ENCODE data around the gene TOM1L2. TPM values are rescaled to one million over a fixed set of nuclear protein-coding genes. Genes with fewer than 3 reads are reported as not detected.

The TOM1L2 gene
- total and polyA plus RNA-seq, 2 of the 4 experiments (the other 2 are of a cell fraction) = 34.4 to 51.7 TPM

DNA sequence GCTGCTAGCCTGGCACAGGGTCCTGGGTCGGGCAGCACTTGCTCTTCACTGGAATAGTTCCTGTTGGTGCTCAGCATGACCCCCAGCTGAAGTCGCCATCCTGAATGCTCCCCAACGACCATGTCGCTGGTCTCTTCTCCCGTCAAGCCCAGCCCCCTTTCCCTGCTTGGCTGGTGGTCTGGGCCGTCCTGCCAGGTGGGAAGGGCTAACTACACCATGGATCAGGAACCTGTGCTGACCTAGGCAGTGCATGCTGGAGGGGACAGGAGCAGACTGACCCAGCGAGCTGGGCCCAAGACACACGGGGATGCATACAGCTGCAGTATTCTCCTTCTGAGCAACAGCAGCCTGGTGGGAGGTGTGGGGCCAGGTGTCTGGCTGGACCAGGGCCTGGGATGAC is 126.2 kb downstream of the TOM1L2 start:
- Histone ChIP-seq H2AK9ac (replicated peaks; ENCODE audit: low read depth, low read length, poor library complexity) (no peak overlapping the region), H3K36me3 (ENCODE audit: control insufficient read depth, insufficient read depth, low read length) (peaks cover 11% of the 10 kb centered on the region; the same call in 1 of the 2 replicates), H3K9me1 (ENCODE audit: insufficient read depth, low read length) (peaks cover 10% of the 10 kb centered on the region), H2BK20ac (ENCODE audit: low read depth, low read length) (no peak overlapping the region), H4K91ac (ENCODE audit: insufficient read depth, low read depth, low read length) (no peak overlapping the region), H4K5ac (ENCODE audit: low read depth, low read length) (no peak overlapping the region), H4K8ac (ENCODE audit: low read depth in 2 of 2, low read length in 2 of 2) (no peak overlapping the region), H2AK5ac (ENCODE audit: low read depth, low read length) (no peak overlapping the region), H3K79me1 (ENCODE audit: low read depth in 1 of 2, low read length in 2 of 2) (no peaks in the 10 kb centered on the region), H3K4ac (ENCODE audit: low read depth, low read length) (no peak overlapping the region), H3K4me2 (ENCODE audit: low read depth, low read length) (no peak overlapping the region), H2AFZ (replicated peaks; ENCODE audit: low read length, poor library complexity) (no peak overlapping the region), H3K4me1 (ENCODE audit: control insufficient read depth, insufficient read depth, low read length) (peaks cover 9% of the 10 kb centered on the region), H3K27ac (ENCODE audit: insufficient read depth, low read length) (no peak overlapping the region), H3K27me3 (ENCODE audit: control insufficient read depth, insufficient read depth, low read length) (no peaks in the 10 kb centered on the region), H4K20me1 (ENCODE audit: insufficient read depth, low read length) (no peaks in the 10 kb centered on the region), H2BK5ac (ENCODE audit: low read depth, low read length, poor library complexity, severe bottlenecking) (no peak overlapping the region), H3K23ac (ENCODE audit: low read depth, low read length) (no peak overlapping the region), H3K4me3 (ENCODE audit: insufficient read depth, low read depth, low read length) (no peak overlapping the region), H2BK120ac (ENCODE audit: low read depth, low read length) (no peak overlapping the region), H3K18ac (ENCODE audit: low read depth, low read length) (no peak overlapping the region), H3K14ac (replicated peaks; ENCODE audit: low read depth, low read length) (no peak overlapping the region), H3K9me3 (ENCODE audit: control insufficient read depth, insufficient read depth, low read length) (no peaks in the 10 kb centered on the region), H3K9ac (ENCODE audit: low read depth, low read length) (no peak overlapping the region), H2BK15ac (ENCODE audit: low read depth, low read length) (no peak overlapping the region), H3K56ac (ENCODE audit: extremely low read depth, insufficient read depth, low read length) (no peak overlapping the region)
- no TSS peak for BruUV-seq (replicated peaks)
- ChIA-PET POLR2A (ENCODE audit: unreplicated experiment) (no interaction called here), CTCF (no interaction called here)
- no peak for DNase-seq
- dilution Hi-C loops (cut with HindIII; ENCODE audit: low sequenced_read_pairs, unreplicated experiment) = no loop called here
- in situ Hi-C loops (cut with MboI; ENCODE audit: low sequenced_read_pairs) = no loop called here
- intact Hi-C loops (cut with micrococcal nuclease) = no loop called here
- ATAC-seq (ENCODE audit: low read depth) = no peak
- no peak for TF ChIP-seq CEBPB (IDR thresholded peaks at IDR 0.05; ENCODE audit: low read depth, low read length)
- 67% methylated on average over 1 of the region's 8 CpGs; no CpG with 5 or more reads in 1 of the 2 experiments for WGBS, 2 experiments (ENCODE audit: extremely low coverage in 2 of 2, insufficient read length in 1 of 2)

Measured in IMR-90 (cell line).